HepG2 (cell line): ENCODE data around the gene FRS2. TPM values are rescaled to one million over a fixed set of nuclear protein-coding genes. Genes with fewer than 3 reads are reported as not detected.

Experiments
- AGO2 ChIP-seq: fragments of 200-400 bp; formaldehyde crosslinking; optimal IDR thresholded peaks from 2 replicates; pipeline ENCODE3; 2017; ENCODE audit warnings: mild to moderate bottlenecking, low read depth, low read length, moderate library complexity
- ARNT ChIP-seq: fragments of 450-650 bp; IDR thresholded peaks from 2 replicates; pipeline ENCODE4 v1.6.1; 2017
- ATM ChIP-seq: fragments of 450-650 bp; IDR thresholded peaks from 2 replicates; pipeline ENCODE4 v1.7.1; 2017; ENCODE audit warnings: mild to moderate bottlenecking, borderline replicate concordance
- CC2D1A ChIP-seq: sonication (generic); formaldehyde crosslinking; IDR thresholded peaks from 2 replicates; pipeline ENCODE4 v1.8.1; 2023; ENCODE audit warnings: mild to moderate bottlenecking, missing genetic modification reagents
- CREM ChIP-seq, 2 experiments: sonication (generic) in 1 of 2; formaldehyde crosslinking in 1 of 2; IDR thresholded peaks; 2 replicates each; pipeline versions ENCODE4 v1.4.0 to v1.6.1; 2016 to 2020; ENCODE audit warnings: antibody characterized with exemption in 1 of 2, mild to moderate bottlenecking in 1 of 2, missing genetic modification reagents in 1 of 2
- KLF15 ChIP-seq: sonication (generic); formaldehyde crosslinking; IDR thresholded peaks from 2 replicates; pipeline ENCODE4 v1.8.1; 2023; ENCODE audit warnings: borderline replicate concordance, mild to moderate bottlenecking, inconsistent platforms, missing genetic modification reagents, mixed read lengths
- MIXL1 ChIP-seq: IDR thresholded peaks from 2 replicates; pipeline ENCODE4 v1.6.1; 2016
- MTF2 ChIP-seq: sonication (generic); formaldehyde crosslinking; IDR thresholded peaks from 2 replicates; pipeline ENCODE4 v1.5.0; 2020; ENCODE audit warnings: missing genetic modification reagents, borderline replicate concordance
- NR2F2 ChIP-seq: IDR thresholded peaks from 2 replicates; pipeline ENCODE4 v1.6.1; 2012; ENCODE audit warnings: low read depth, inconsistent platforms, borderline replicate concordance
- THYN1 ChIP-seq: sonication (generic); formaldehyde crosslinking; IDR thresholded peaks from 2 replicates; pipeline ENCODE4 v1.8.1; 2023; ENCODE audit warnings: low read depth, mild to moderate bottlenecking, moderate library complexity, missing genetic modification reagents, borderline replicate concordance
- ZBTB34 ChIP-seq: sonication (generic); formaldehyde crosslinking; IDR thresholded peaks from 2 replicates; pipeline ENCODE4 v1.8.0; 2022; ENCODE audit warnings: mild to moderate bottlenecking, missing genetic modification reagents
- ZHX2 ChIP-seq, 2 experiments: sonication (generic) in 1 of 2; formaldehyde crosslinking in 1 of 2; IDR thresholded peaks; 2 replicates each; pipeline versions ENCODE4 v1.6.1 to v1.9.0; 2014 to 2022; ENCODE audit warnings: antibody characterized with exemption in 1 of 2, borderline replicate concordance in 1 of 2, inconsistent platforms in 1 of 2, low read depth in 1 of 2, missing genetic modification reagents in 1 of 2
- ZNF329 ChIP-seq: sonication (generic); formaldehyde crosslinking; IDR thresholded peaks from 2 replicates; pipeline ENCODE4 v1.9.0; 2021; ENCODE audit warnings: low read depth, mild to moderate bottlenecking, missing genetic modification reagents
- ZNF337 ChIP-seq: sonication (generic); formaldehyde crosslinking; IDR thresholded peaks from 2 replicates; pipeline ENCODE4 v1.5.1; 2020; ENCODE audit warnings: missing genetic modification reagents, low read depth, mild to moderate bottlenecking, borderline replicate concordance
- ZNF441 ChIP-seq: sonication (generic); formaldehyde crosslinking; IDR thresholded peaks from 2 replicates; pipeline ENCODE4 v1.7.0; 2021; ENCODE audit warnings: missing genetic modification reagents, borderline replicate concordance
- ZNF674 ChIP-seq: sonication (generic); formaldehyde crosslinking; IDR thresholded peaks from 2 replicates; pipeline ENCODE4 v1.5.0; 2020; ENCODE audit warnings: low read depth, mild to moderate bottlenecking, missing genetic modification reagents
- ZNF850 ChIP-seq: sonication (generic); formaldehyde crosslinking; conservative IDR thresholded peaks from 2 replicates; pipeline ENCODE4 v1.9.0; 2021; ENCODE audit warnings: mild to moderate bottlenecking, missing genetic modification reagents
- polyA plus RNA-seq, 8 experiments: library from polyadenylated mRNA; depleted of rRNA in 3 of 8; stranded (reverse) in 7 of 8; unstranded in 1 of 8; fragments of >200 nt; fragmentation: Illumina TruSeq in 4 of 8; extraction: Trizol in 4 of 8; gene quantifications; 2 replicates each; pipeline versions ENCODE4 v1.2.1 to v1.2.3, GENCODE V29; 2011 to 2016; ENCODE audit warnings: low read depth in 4 of 8, missing spikeins in 1 of 8, mixed read lengths in 1 of 8; ENCODE audit not compliant: insufficient read depth in 1 of 8
- total RNA-seq, 5 experiments: library from RNA; depleted of rRNA; stranded (reverse); fragments of >200 nt; fragmentation: Illumina TruSeq; extraction: Trizol; gene quantifications; 2 replicates each; pipeline ENCODE4 v1.2.3, GENCODE V29; 2016; ENCODE audit warnings: low read depth in 1 of 5
- TF ChIP-seq, protein P1 (sequence below): sonication (generic); formaldehyde crosslinking; IDR thresholded peaks from 2 replicates; pipeline ENCODE4 v1.4.0; 2020; ENCODE audit warnings: mild to moderate bottlenecking, missing genetic modification reagents
- TF ChIP-seq, protein P2 (sequence below): sonication (generic); formaldehyde crosslinking; IDR thresholded peaks from 2 replicates; pipeline ENCODE4 v1.5.0; 2020; ENCODE audit warnings: missing genetic modification reagents, mild to moderate bottlenecking, borderline replicate concordance

FRS2 gene
- total and polyA plus RNA-seq, 2 of the 13 experiments (the other 11 are each of a cell fraction or from before 2014, with no cell fraction given): 8.3 to 16.8 TPM

- no peak for TF ChIP-seq ATM
- TF ChIP-seq ZNF329 (CRISPR knock-in tag): peak; percentile 48; the same call in 1 of the 2 replicates
- 0 out of 2 replicates have a peak, but pooled peaks have one; percentile 84 for TF ChIP-seq ZNF674 (CRISPR knock-in tag)
- no peak for TF ChIP-seq CC2D1A (CRISPR knock-in tag)
- peak; percentile 90 for TF ChIP-seq CREM (IDR thresholded peaks at IDR 0.05)
- TF ChIP-seq CREM (CRISPR knock-in tag; IDR thresholded peaks at IDR 0.05): 0 out of 2 replicates have a peak, but pooled peaks have one; percentile 18
- TF ChIP-seq ARNT: no peak
- TF ChIP-seq KLF15 (CRISPR knock-in tag): 0 out of 2 replicates have a peak, but pooled peaks have one; percentile 86
- TF ChIP-seq, protein P1, sequence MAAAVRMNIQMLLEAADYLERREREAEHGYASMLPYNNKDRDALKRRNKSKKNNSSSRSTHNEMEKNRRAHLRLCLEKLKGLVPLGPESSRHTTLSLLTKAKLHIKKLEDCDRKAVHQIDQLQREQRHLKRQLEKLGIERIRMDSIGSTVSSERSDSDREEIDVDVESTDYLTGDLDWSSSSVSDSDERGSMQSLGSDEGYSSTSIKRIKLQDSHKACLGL (CRISPR knock-in tag): peak; percentile 99
- TF ChIP-seq, protein P2, sequence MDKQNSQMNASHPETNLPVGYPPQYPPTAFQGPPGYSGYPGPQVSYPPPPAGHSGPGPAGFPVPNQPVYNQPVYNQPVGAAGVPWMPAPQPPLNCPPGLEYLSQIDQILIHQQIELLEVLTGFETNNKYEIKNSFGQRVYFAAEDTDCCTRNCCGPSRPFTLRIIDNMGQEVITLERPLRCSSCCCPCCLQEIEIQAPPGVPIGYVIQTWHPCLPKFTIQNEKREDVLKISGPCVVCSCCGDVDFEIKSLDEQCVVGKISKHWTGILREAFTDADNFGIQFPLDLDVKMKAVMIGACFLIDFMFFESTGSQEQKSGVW (CRISPR knock-in tag): no peak
- peak; percentile 80 for TF ChIP-seq ZHX2 (IDR thresholded peaks at IDR 0.05; ENCODE audit: low read depth)
- peak; percentile 58; the same call in 1 of the 2 replicates for TF ChIP-seq ZHX2 (CRISPR knock-in tag; IDR thresholded peaks at IDR 0.05; ENCODE audit: borderline replicate concordance)
- TF ChIP-seq THYN1: no peak
- no peak for TF ChIP-seq MIXL1 (CRISPR knock-in tag)
- peak; percentile 83; the same call in 1 of the 2 replicates for TF ChIP-seq ZNF441 (CRISPR knock-in tag)
- peak; percentile 45; the same call in 1 of the 2 replicates for TF ChIP-seq MTF2 (CRISPR knock-in tag)
- TF ChIP-seq NR2F2: no peak
- no peak for TF ChIP-seq ZNF850 (CRISPR knock-in tag)
- no peak for TF ChIP-seq ZNF337 (CRISPR knock-in tag)
- TF ChIP-seq AGO2: peak; percentile 97
- TF ChIP-seq ZBTB34 (CRISPR knock-in tag): no peak
Measured at GRCh38 chr12:69585189-69586062, 115.2 kb downstream of the FRS2 start, which contains the start of gene CCT2 (continued).
